H9 (cell line): ENCODE measurements around the gene PITPNM3. TPM values are rescaled to one million over a fixed set of nuclear protein-coding genes. Genes with fewer than 3 reads are reported as not detected.
A peak's percentile ranks its signal among the peaks of the same experiment; 100 is the strongest.

ENCODE experiments used
- DNase-seq: peaks from one replicate; pipeline ENCODE4 v3.0.0-alpha.2; 2017
- H2AFZ ChIP-seq: one replicate; pipeline ENCODE4 v1.6.1; 2013; ENCODE audit warnings: mild to moderate bottlenecking, low read length, control low read depth, moderate library complexity
- H2AK5ac ChIP-seq: 2 replicates; pipeline ENCODE4 v1.6.1; 2013; ENCODE audit warnings: low read length, control low read depth, mixed read lengths; ENCODE audit not compliant: insufficient read length
- H2BK120ac ChIP-seq: one replicate; pipeline ENCODE4 v1.6.1; 2013; ENCODE audit warnings: low read depth, mild to moderate bottlenecking, low read length, control low read depth, inconsistent platforms; ENCODE audit not compliant: poor library complexity, severe bottlenecking
- H2BK12ac ChIP-seq: 2 replicates; pipeline ENCODE4 v1.6.1; 2013; ENCODE audit warnings: low read length, control low read depth, mixed read lengths, low read depth; ENCODE audit not compliant: insufficient read length
- H2BK15ac ChIP-seq: 2 replicates; pipeline ENCODE4 v1.6.1; 2013; ENCODE audit warnings: low read depth, low read length, control low read depth
- H2BK20ac ChIP-seq: one replicate; pipeline ENCODE4 v1.6.1; 2013; ENCODE audit warnings: low read depth, mild to moderate bottlenecking, low read length, control low read depth, inconsistent platforms; ENCODE audit not compliant: poor library complexity, severe bottlenecking
- H2BK5ac ChIP-seq: 2 replicates; pipeline ENCODE4 v1.6.1; 2013; ENCODE audit warnings: low read length, control low read depth, mixed read lengths; ENCODE audit not compliant: insufficient read length
- H3K14ac ChIP-seq: 2 replicates; pipeline ENCODE4 v1.6.1; 2013; ENCODE audit warnings: low read length, control low read depth; ENCODE audit not compliant: insufficient read depth
- H3K18ac ChIP-seq: 2 replicates; pipeline ENCODE4 v1.6.1; 2013; ENCODE audit warnings: low read depth, mild to moderate bottlenecking, mixed read lengths, low read length, control low read depth; ENCODE audit not compliant: insufficient read length
- H3K23ac ChIP-seq: 2 replicates; pipeline ENCODE4 v1.6.1; 2013; ENCODE audit warnings: low read length, control low read depth, mixed read lengths, low read depth; ENCODE audit not compliant: insufficient read length
- H3K23me2 ChIP-seq: 2 replicates; pipeline ENCODE4 v1.6.1; 2013; ENCODE audit warnings: low read depth, mild to moderate bottlenecking, mixed read lengths, low read length, control low read depth; ENCODE audit not compliant: insufficient read length, poor library complexity, severe bottlenecking
- H3K27ac ChIP-seq: 2 replicates; pipeline ENCODE4 v1.5.1; 2013; ENCODE audit warnings: low read length, control low read depth, mixed read lengths, low read depth; ENCODE audit not compliant: insufficient read length
- H3K27me3 ChIP-seq: 2 replicates; pipeline ENCODE4 v1.6.1; 2013; ENCODE audit warnings: low read length, control low read depth, inconsistent platforms; ENCODE audit not compliant: insufficient read depth
- H3K4ac ChIP-seq: 2 replicates; pipeline ENCODE4 v1.6.1; 2013; ENCODE audit warnings: low read depth, mild to moderate bottlenecking, control low read depth, inconsistent platforms, low read length, moderate library complexity
- H3K4me1 ChIP-seq: 2 replicates; pipeline ENCODE4 v1.6.1; 2013; ENCODE audit warnings: low read length, control low read depth, inconsistent platforms; ENCODE audit not compliant: insufficient read depth
- H3K4me2 ChIP-seq: 2 replicates; pipeline ENCODE4 v1.6.1; 2013; ENCODE audit warnings: low read length, control low read depth, mixed read lengths; ENCODE audit not compliant: insufficient read length, insufficient read depth
- H3K56ac ChIP-seq: 2 replicates; pipeline ENCODE4 v1.6.1; 2013; ENCODE audit warnings: low read depth, mild to moderate bottlenecking, mixed read lengths, low read length, control low read depth; ENCODE audit not compliant: insufficient read length
- H3K79me1 ChIP-seq: 2 replicates; pipeline ENCODE4 v1.6.1; 2013; ENCODE audit warnings: low read depth, mild to moderate bottlenecking, moderate library complexity, low read length, control low read depth, inconsistent platforms; ENCODE audit not compliant: insufficient read depth, poor library complexity, severe bottlenecking
- H3K79me2 ChIP-seq: 2 replicates; pipeline ENCODE4 v1.6.1; 2013; ENCODE audit warnings: low read length, control low read depth, inconsistent platforms; ENCODE audit not compliant: insufficient read depth
- H3K9ac ChIP-seq: 2 replicates; pipeline ENCODE4 v1.6.1; 2013; ENCODE audit warnings: low read length, control low read depth, mixed read lengths; ENCODE audit not compliant: insufficient read length; ENCODE audit errors: extremely low read depth
- H3K9me3 ChIP-seq: one replicate; pipeline ENCODE4 v1.6.1; 2013; ENCODE audit warnings: low read depth, low read length, inconsistent platforms; ENCODE audit not compliant: control insufficient read depth
- H3T11ph ChIP-seq: one replicate; pipeline ENCODE4 v1.6.1; 2013; ENCODE audit warnings: mild to moderate bottlenecking, low read length, control low read depth, inconsistent platforms
- H4K20me1 ChIP-seq: one replicate; pipeline ENCODE4 v1.6.1; 2013; ENCODE audit not compliant: control insufficient read depth, insufficient read length, insufficient read depth
- H4K5ac ChIP-seq: 2 replicates; pipeline ENCODE4 v1.6.1; 2013; ENCODE audit warnings: low read depth, mild to moderate bottlenecking, mixed read lengths, low read length, control low read depth; ENCODE audit not compliant: insufficient read length
- H4K8ac ChIP-seq: replicated peaks from 2 replicates; pipeline ENCODE4 v1.6.1; 2013; ENCODE audit warnings: low read length, control low read depth, mixed read lengths, low read depth; ENCODE audit not compliant: insufficient read length
- H4K91ac ChIP-seq: 2 replicates; pipeline ENCODE4 v1.6.1; 2013; ENCODE audit warnings: low read depth, mild to moderate bottlenecking, moderate library complexity, mixed read lengths, low read length, control low read depth; ENCODE audit not compliant: insufficient read length
- H3K27ac Mint-ChIP-seq, 3 experiments: 2 replicates in 2 of 3; 3 replicates in 1 of 3; pipeline ENCODE4 v1.8.0; 2020 to 2021; ENCODE audit warnings: mixed read lengths in 3 of 3, mild to moderate bottlenecking in 1 of 3, moderate library complexity in 1 of 3
- H3K27me3 Mint-ChIP-seq: 2 replicates; pipeline ENCODE4 v1.8.0; 2021; ENCODE audit warnings: low read depth, mild to moderate bottlenecking, moderate library complexity, mixed read lengths
- H3K36me3 Mint-ChIP-seq, 3 experiments: 2 replicates in 2 of 3; 3 replicates in 1 of 3; pipeline ENCODE4 v1.8.0; 2020 to 2021; ENCODE audit warnings: low read depth in 3 of 3, mixed read lengths in 3 of 3; ENCODE audit not compliant: insufficient read depth in 1 of 3
- H3K4me1 Mint-ChIP-seq, 2 experiments: 2 replicates each; pipeline ENCODE4 v1.8.0; 2020; ENCODE audit warnings: mixed read lengths in 2 of 2
- H3K4me3 Mint-ChIP-seq, 2 experiments: 2 replicates in 1 of 2; 3 replicates in 1 of 2; pipeline ENCODE4 v1.8.0; 2020 to 2021; ENCODE audit warnings: mild to moderate bottlenecking in 2 of 2, mixed read lengths in 2 of 2, moderate library complexity in 1 of 2
- H3K9me3 Mint-ChIP-seq, 2 experiments: 2 replicates in 1 of 2; 3 replicates in 1 of 2; pipeline ENCODE4 v1.8.0; 2020; ENCODE audit warnings: mild to moderate bottlenecking in 2 of 2, mixed read lengths in 2 of 2, moderate library complexity in 1 of 2
- WGBS: extraction: QIAGEN DNeasy Blood & Tissue Kit; methylation state at CpG from one replicate; pipeline ENCODE4 v1.1.7; 2013; ENCODE audit warnings: missing lambda C conversion rate, low lambda C conversion rate, mixed read lengths; ENCODE audit not compliant: insufficient read length; ENCODE audit errors: extremely low coverage; 5-methylcytosine and 5-hydroxymethylcytosine counted together
- total RNA-seq: library from RNA; stranded (reverse); gene quantifications from 2 replicates; pipeline ENCODE4 v1.2.1, GENCODE V29; 2021
- TF ChIP-seq, protein P1 (sequence below): fragments of 200-600 bp; sonication (generic); conservative IDR thresholded peaks from 3 replicates; pipeline ENCODE4 v1.8.0; 2021; ENCODE audit warnings: antibody characterized with exemption, mild to moderate bottlenecking

The PITPNM3 gene
- total RNA-seq, 1 experiment from 2014 or later = 3.4 TPM

DNA sequence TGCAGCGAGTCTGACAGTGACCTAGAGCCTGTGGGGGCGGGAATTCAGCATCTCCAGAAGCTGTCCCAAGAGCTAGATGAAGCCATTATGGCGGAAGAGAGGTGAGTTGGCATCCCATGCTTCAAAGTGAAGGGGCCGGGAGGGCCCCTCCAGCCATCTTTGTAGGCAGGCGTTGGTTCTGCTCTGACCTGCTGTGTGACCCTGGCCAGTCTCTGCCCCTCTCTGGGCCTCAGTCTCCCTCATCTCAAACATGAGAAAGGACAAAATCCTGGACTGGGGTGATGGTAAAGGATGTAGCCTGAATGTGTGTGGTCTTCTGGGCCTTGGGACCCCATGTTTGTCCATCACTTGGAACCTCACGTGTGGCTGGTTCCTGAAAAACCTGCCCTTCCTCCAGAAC lies 107.0 kb downstream of the PITPNM3 start:
- DNase-seq = no peak
- Histone ChIP-seq H3K4ac (no peak overlapping the region), H3K9ac (no peak overlapping the region), H3K14ac (no peak overlapping the region), H3K4me1 (peaks cover 13% of the 10 kb centered on the region; the same call in 1 of the 2 replicates), H2BK120ac (no peak overlapping the region), H4K91ac (no peak overlapping the region), H2AFZ (no peak overlapping the region), H4K8ac (no peak overlapping the region), H3K79me1 (peaks cover 16% of the 10 kb centered on the region), H2BK5ac (no peak overlapping the region), H2AK5ac (no peak overlapping the region), H3K27ac (no peak overlapping the region), H2BK15ac (no peak overlapping the region), H4K20me1 (no peaks in the 10 kb centered on the region), H3K9me3 (no peaks in the 10 kb centered on the region), H2BK12ac (no peak overlapping the region), H3K18ac (no peak overlapping the region), H3K23me2 (peaks cover 8% of the 10 kb centered on the region), H3T11ph (no peak overlapping the region), H3K4me2 (no peak overlapping the region), H3K27me3 (no peaks in the 10 kb centered on the region), H3K56ac (no peak overlapping the region), H2BK20ac (no peak overlapping the region), H3K79me2 (no peaks in the 10 kb centered on the region; the same call in 1 of the 2 replicates), H3K23ac (no peak overlapping the region), H4K5ac (no peak overlapping the region)
- Mint-ChIP-seq H3K4me3 (no peak overlapping the region), H3K27me3 (no peaks in the 10 kb centered on the region), H3K36me3 (peaks cover 29 to 61% (median 50%) of the 10 kb centered on the region in 3 experiments), H3K9me3 (no peaks in the 10 kb centered on the region; a peak in 1 of 5 replicates), H3K27ac (peak overlapping the region in 1 of 3 experiments; percentile 88; a peak in 1 of 7 replicates), H3K4me1 (peaks cover 63 to 72% of the 10 kb centered on the region in 2 experiments)
- TF ChIP-seq, protein P1, sequence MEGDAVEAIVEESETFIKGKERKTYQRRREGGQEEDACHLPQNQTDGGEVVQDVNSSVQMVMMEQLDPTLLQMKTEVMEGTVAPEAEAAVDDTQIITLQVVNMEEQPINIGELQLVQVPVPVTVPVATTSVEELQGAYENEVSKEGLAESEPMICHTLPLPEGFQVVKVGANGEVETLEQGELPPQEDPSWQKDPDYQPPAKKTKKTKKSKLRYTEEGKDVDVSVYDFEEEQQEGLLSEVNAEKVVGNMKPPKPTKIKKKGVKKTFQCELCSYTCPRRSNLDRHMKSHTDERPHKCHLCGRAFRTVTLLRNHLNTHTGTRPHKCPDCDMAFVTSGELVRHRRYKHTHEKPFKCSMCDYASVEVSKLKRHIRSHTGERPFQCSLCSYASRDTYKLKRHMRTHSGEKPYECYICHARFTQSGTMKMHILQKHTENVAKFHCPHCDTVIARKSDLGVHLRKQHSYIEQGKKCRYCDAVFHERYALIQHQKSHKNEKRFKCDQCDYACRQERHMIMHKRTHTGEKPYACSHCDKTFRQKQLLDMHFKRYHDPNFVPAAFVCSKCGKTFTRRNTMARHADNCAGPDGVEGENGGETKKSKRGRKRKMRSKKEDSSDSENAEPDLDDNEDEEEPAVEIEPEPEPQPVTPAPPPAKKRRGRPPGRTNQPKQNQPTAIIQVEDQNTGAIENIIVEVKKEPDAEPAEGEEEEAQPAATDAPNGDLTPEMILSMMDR = no peak
- no CpG with 5 or more reads among the region's 6 CpGs for WGBS
